HFFc6 (cell line): Measurements from ENCODE around the gene SETX. TPM values are rescaled to one million over a fixed set of nuclear protein-coding genes. Genes with fewer than 3 reads are reported as not detected.

Experiments
- DNase-seq: peaks from one replicate; pipeline ENCODE4 v3.0.0-alpha.2; 2018
- H3K27ac Mint-ChIP-seq: 2 replicates; pipeline ENCODE4 v1.8.0; 2020; ENCODE audit warnings: mild to moderate bottlenecking, mixed read lengths
- H3K27me3 Mint-ChIP-seq: 2 replicates; pipeline ENCODE4 v1.8.0; 2021; ENCODE audit warnings: mild to moderate bottlenecking, moderate library complexity, mixed read lengths; ENCODE audit not compliant: insufficient read depth
- H3K36me3 Mint-ChIP-seq: 2 replicates; pipeline ENCODE4 v1.8.0; 2021; ENCODE audit warnings: low read depth, mixed read lengths
- H3K4me1 Mint-ChIP-seq: 2 replicates; pipeline ENCODE4 v1.8.0; 2020; ENCODE audit warnings: low read depth, mixed read lengths
- H3K4me3 Mint-ChIP-seq: 2 replicates; pipeline ENCODE4 v1.8.0; 2020; ENCODE audit warnings: mild to moderate bottlenecking, moderate library complexity, mixed read lengths
- H3K9me3 Mint-ChIP-seq: 2 replicates; pipeline ENCODE4 v1.8.0; 2020; ENCODE audit warnings: mild to moderate bottlenecking, mixed read lengths
- total RNA-seq, 6 experiments: library from RNA; stranded (reverse); fragmentation: NEBNext Ultra II Directional; extraction: Animal tissue kit (Norgen Biotek cat#: 25700); gene quantifications; 2 replicates in 1 of 6; 3 replicates in 5 of 6; pipeline ENCODE4 v1.2.3, GENCODE V29; 2021
- TF ChIP-seq, protein P1 (sequence below): fragments of 200-600 bp; sonication (generic); IDR thresholded peaks from 2 replicates; pipeline ENCODE4 v1.5.0; 2021; ENCODE audit warnings: antibody characterized with exemption, mild to moderate bottlenecking

The SETX gene
- total RNA-seq, 6 experiments from 2014 or later = 14.9 to 18.7 (median 17.7) TPM

DNA sequence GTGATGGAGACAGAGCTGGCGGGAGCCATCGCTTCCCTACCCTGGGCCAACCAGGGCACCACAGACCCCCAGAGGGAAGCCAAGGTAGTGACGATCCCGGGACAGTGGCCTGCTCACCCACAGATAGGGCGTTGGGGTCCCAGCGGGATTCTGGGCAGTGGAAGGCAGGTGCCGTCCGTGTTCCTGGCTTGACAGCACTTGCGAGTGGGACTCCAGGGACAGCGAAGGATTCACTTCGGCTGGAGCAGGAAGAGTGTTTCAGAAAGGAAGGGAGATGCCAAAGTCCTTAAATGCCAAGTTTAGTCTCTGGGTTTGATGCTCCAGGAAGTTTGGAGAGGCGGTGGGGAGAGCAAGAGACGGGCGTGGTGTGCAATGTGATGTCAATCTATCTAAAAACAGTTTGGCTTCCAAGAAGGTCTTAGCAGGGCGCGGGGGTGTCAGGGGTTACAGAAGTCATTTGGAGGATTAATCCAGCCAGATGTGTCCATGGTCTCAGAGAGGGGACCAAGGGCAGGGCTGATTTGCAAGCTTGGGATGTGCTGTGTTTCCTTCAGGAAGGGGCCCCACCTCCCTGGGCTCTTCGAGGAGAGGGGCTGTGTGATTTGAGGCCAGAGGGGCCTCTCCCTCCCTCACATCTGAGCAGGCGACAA is 118.0 kb downstream of the SETX start:
- H3K27me3 Mint-ChIP-seq = peaks cover 51% of the 10 kb centered on the region
- no peaks in the 10 kb centered on the region for H3K9me3 Mint-ChIP-seq
- H3K36me3 Mint-ChIP-seq = no peaks in the 10 kb centered on the region
- H3K4me1 Mint-ChIP-seq = peaks cover 4% of the 10 kb centered on the region; the same call in 1 of the 2 replicates
- DNase-seq = no peak
- H3K27ac Mint-ChIP-seq = no peak overlapping the region
- TF ChIP-seq, protein P1, sequence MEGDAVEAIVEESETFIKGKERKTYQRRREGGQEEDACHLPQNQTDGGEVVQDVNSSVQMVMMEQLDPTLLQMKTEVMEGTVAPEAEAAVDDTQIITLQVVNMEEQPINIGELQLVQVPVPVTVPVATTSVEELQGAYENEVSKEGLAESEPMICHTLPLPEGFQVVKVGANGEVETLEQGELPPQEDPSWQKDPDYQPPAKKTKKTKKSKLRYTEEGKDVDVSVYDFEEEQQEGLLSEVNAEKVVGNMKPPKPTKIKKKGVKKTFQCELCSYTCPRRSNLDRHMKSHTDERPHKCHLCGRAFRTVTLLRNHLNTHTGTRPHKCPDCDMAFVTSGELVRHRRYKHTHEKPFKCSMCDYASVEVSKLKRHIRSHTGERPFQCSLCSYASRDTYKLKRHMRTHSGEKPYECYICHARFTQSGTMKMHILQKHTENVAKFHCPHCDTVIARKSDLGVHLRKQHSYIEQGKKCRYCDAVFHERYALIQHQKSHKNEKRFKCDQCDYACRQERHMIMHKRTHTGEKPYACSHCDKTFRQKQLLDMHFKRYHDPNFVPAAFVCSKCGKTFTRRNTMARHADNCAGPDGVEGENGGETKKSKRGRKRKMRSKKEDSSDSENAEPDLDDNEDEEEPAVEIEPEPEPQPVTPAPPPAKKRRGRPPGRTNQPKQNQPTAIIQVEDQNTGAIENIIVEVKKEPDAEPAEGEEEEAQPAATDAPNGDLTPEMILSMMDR = peak; percentile 74
- H3K4me3 Mint-ChIP-seq = no peak overlapping the region

DNA sequence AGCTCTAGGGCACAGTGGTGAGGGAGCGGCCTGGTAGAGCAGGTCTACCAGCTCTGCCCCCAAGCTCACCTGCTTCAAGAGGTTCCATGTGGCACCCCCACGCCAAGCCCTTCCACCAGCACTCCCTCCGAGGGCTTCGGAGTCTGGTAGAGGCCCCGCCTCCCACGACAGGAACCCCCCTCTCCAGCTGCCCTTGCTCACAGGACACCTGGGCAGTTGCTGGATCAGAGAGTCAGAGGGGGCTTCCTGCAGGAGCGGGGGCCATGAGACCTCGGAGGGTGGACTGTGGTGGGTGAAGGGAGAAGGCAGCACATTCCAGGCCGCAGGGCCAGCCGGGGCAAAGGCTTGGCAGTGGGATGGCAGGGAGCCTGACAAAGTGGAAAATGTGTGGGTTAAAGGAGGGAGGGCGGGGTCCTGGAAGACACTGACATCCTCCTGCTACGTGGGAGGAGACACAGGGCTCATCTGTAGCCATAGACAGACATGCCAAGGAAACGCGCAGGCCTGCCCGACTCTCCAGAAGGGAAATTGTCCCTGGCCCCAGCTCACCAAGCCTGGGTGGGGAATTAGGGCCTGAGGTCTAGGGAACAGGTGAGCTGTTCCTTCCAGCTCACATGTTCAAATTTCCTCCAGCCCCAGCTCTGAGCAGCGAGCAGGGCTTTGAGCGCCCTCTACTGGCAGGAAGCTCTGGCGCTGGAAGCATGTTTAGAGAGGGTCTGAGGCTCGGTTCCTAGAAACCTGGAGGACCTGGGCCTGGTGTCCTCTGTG is 118.7 kb downstream of the SETX start:
- no peak overlapping the region for H3K4me3 Mint-ChIP-seq
- peak; percentile 34 for DNase-seq
- H3K27ac Mint-ChIP-seq = no peak overlapping the region
- TF ChIP-seq, protein P1 = peak; percentile 97
- peaks cover 52% of the 10 kb centered on the region for H3K27me3 Mint-ChIP-seq
- peaks cover 4% of the 10 kb centered on the region; the same call in 1 of the 2 replicates for H3K4me1 Mint-ChIP-seq
- H3K36me3 Mint-ChIP-seq = no peaks in the 10 kb centered on the region
- no peaks in the 10 kb centered on the region for H3K9me3 Mint-ChIP-seq

DNA sequence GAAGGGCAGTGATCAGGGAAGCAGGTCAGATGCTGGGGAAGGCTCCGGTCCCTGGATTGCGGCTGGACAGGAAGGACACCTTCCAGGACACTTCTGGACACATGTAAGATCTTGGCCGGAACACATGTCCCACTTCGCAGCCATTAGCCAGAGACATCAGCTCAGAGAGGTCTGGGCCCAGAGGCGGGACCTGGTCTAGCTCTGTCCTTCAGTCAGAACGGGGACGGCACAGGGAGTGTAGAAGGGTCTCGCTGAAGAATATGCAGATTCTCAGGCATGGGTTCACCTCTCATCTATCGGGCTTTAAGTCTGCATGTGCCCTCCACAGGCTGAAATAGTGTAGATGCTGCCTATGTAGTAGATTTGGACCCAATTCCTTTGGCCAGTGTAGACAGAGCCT is 119.7 kb downstream of the SETX start:
- Mint-ChIP-seq H3K9me3 (no peaks in the 10 kb centered on the region), H3K36me3 (no peaks in the 10 kb centered on the region), H3K4me3 (no peak overlapping the region), H3K4me1 (peaks cover 4% of the 10 kb centered on the region; the same call in 1 of the 2 replicates), H3K27ac (no peak overlapping the region), H3K27me3 (peaks cover 53% of the 10 kb centered on the region)
- TF ChIP-seq, protein P1 = no peak
- no peak for DNase-seq

DNA sequence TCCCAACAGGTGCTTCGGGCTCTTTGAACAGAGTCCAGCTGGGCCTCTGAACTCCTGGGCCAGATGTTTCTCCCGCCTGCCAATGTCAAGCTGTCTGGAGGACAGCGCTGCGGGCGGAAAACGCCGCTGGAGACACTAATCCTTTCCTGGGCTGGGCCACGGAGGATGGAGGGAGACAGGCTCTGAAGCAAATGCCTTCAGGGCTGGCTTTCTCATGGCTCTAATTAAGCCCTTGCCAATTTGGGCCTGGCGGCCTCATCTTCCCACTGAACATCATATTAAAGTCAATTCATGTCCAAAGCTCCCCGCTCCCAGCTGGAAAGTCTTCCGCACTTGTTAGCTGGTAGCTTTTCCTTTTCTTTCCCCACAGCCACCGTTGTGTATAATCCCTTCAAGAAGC is 120.3 kb downstream of the SETX start:
- no peak overlapping the region for H3K27ac Mint-ChIP-seq
- TF ChIP-seq, protein P1 = no peak
- no peak for DNase-seq

DNA sequence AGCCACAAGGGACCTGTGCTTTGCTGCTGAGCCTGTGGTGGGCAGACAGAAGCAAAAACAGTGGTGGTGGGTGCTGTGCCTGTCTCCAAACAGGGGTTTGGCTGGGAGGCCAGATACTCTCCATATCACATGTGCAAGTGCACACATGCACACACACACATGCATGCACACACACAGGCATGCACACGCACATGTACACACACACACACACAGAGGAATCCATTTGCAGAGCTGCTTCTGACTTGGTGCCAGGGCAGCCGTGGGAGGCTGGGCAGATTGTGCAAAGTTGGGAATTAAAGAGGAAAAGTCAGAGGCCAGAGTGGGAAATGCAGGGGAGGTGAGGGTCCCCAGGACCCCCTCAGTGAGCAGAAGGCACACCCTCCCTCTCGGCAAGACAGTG is 121.6 kb downstream of the SETX start:
- TF ChIP-seq, protein P1 = no peak
- no peak for DNase-seq
- Mint-ChIP-seq H3K9me3 (no peaks in the 10 kb centered on the region), H3K27me3 (peaks cover 54% of the 10 kb centered on the region), H3K27ac (no peak overlapping the region), H3K36me3 (no peaks in the 10 kb centered on the region), H3K4me3 (no peak overlapping the region), H3K4me1 (peaks cover 4% of the 10 kb centered on the region; the same call in 1 of the 2 replicates)

More for the DNA sequence above, 120.3 kb downstream of the SETX start:
- Mint-ChIP-seq H3K4me1 (peaks cover 4% of the 10 kb centered on the region; the same call in 1 of the 2 replicates), H3K36me3 (no peaks in the 10 kb centered on the region), H3K4me3 (no peak overlapping the region), H3K9me3 (no peaks in the 10 kb centered on the region), H3K27me3 (peaks cover 48% of the 10 kb centered on the region)
